K562 (cell line): ENCODE data around the gene ATXN2L. TPM values are rescaled to one million over a fixed set of nuclear protein-coding genes. Genes with fewer than 3 reads are reported as not detected.
A peak's percentile ranks its signal among the peaks of the same experiment; 100 is the strongest.

Source experiments
- COPS2 ChIP-seq: fragments of 450-650 bp; conservative IDR thresholded peaks from 2 replicates; pipeline ENCODE4 v1.6.1; 2016; ENCODE audit warnings: mild to moderate bottlenecking, moderate library complexity
- DEAF1 ChIP-seq: fragments of 450-650 bp; formaldehyde crosslinking; IDR thresholded peaks from 2 replicates; pipeline ENCODE4 v1.4.0; 2020; ENCODE audit warnings: mild to moderate bottlenecking, moderate library complexity
- ELF1 ChIP-seq: fragments of 200-800 bp; sonication (Bioruptor generic); IDR thresholded peaks from 2 replicates; pipeline ENCODE4 v1.6.1; 2016; ENCODE audit warnings: missing genetic modification characterization, missing compliant biosample characterization
- LARP7 ChIP-seq: fragments of 450-650 bp; IDR thresholded peaks from 2 replicates; pipeline ENCODE4 v1.6.1; 2016
- MAX ChIP-seq: sonication (generic); formaldehyde crosslinking; IDR thresholded peaks from 2 replicates; pipeline ENCODE4 v1.9.0; 2022; ENCODE audit warnings: mild to moderate bottlenecking, missing genetic modification reagents
- MITF ChIP-seq: IDR thresholded peaks from 2 replicates; pipeline ENCODE4 v1.6.1; 2014; ENCODE audit warnings: antibody characterized with exemption
- NFIX ChIP-seq: fragments of 250-450 bp; sonication (Bioruptor Pico); IDR thresholded peaks from 2 replicates; pipeline ENCODE4 v1.4.0; 2020; ENCODE audit warnings: low read depth, mild to moderate bottlenecking, moderate library complexity
- NR4A1 ChIP-seq, 2 experiments: fragments of 250-450 bp in 1 of 2; fragments of 450-650 bp in 1 of 2; sonication (Bioruptor Pico) in 1 of 2; IDR thresholded peaks; 2 replicates each; pipeline versions ENCODE4 v1.4.0 to v1.6.1; 2016 to 2020; ENCODE audit warnings: mild to moderate bottlenecking in 2 of 2, missing compliant biosample characterization in 1 of 2, missing genetic modification characterization in 1 of 2, moderate library complexity in 1 of 2
- PHB ChIP-seq: fragments of 250-450 bp; sonication (Bioruptor Pico); IDR thresholded peaks from 2 replicates; pipeline ENCODE4 v1.5.0; 2021
- POLR2G ChIP-seq: fragments of 200-400 bp; formaldehyde crosslinking; IDR thresholded peaks from 2 replicates; pipeline ENCODE4 v1.6.1; 2017; ENCODE audit warnings: low read depth, mild to moderate bottlenecking, antibody characterized with exemption, low read length, moderate library complexity
- REST ChIP-seq, 2 experiments: fragments of 450-650 bp; formaldehyde crosslinking in 1 of 2; IDR thresholded peaks; 2 replicates each; pipeline versions ENCODE4 v1.4.0 to v1.6.1; 2014 to 2020; ENCODE audit warnings: mild to moderate bottlenecking in 2 of 2, borderline replicate concordance in 1 of 2, low read depth in 1 of 2
- SNAPC5 ChIP-seq: fragments of 250-450 bp; sonication (Bioruptor Pico); IDR thresholded peaks from 2 replicates; pipeline ENCODE4 v1.8.0; 2021; ENCODE audit warnings: moderate library complexity, mild to moderate bottlenecking, inconsistent platforms
- SNIP1 ChIP-seq: fragments of 450-650 bp; IDR thresholded peaks from 2 replicates; pipeline ENCODE4 v1.7.1; 2017; ENCODE audit warnings: low read depth, mild to moderate bottlenecking
- ZFP1 ChIP-seq: fragments of 450-650 bp; formaldehyde crosslinking; IDR thresholded peaks from 2 replicates; pipeline ENCODE4 v1.4.0; 2020; ENCODE audit warnings: mild to moderate bottlenecking, mixed read lengths
- ZNF384 ChIP-seq: IDR thresholded peaks from 2 replicates; pipeline ENCODE4 v1.6.1; 2012; ENCODE audit warnings: low read depth, low read length, improper control_type of control experiment
- ZNF696 ChIP-seq: fragments of 250-450 bp; sonication (Bioruptor Pico); conservative IDR thresholded peaks from 2 replicates; pipeline ENCODE4 v1.4.0; 2020; ENCODE audit warnings: mild to moderate bottlenecking, moderate library complexity
- polyA plus RNA-seq, 8 experiments: library from polyadenylated mRNA; depleted of rRNA in 4 of 8; stranded (reverse) in 5 of 8; unstranded in 3 of 8; fragments of >200 nt; fragmentation: Nextera tagmentation in 2 of 8; fragmentation: Illumina TruSeq in 1 of 8; extraction: Ambion mirVana in 2 of 8; extraction: Trizol in 1 of 8; gene quantifications; 2 replicates each; pipeline versions ENCODE4 v1.2.1 to v1.2.3, GENCODE V29; 2011 to 2014; ENCODE audit warnings: inconsistent platforms in 1 of 8, missing spikeins in 1 of 8
- total RNA-seq, 7 experiments: library from RNA; depleted of rRNA in 6 of 7; stranded (reverse); fragments of >200 nt in 6 of 7; fragmentation: Illumina TruSeq in 2 of 7; extraction: Trizol in 2 of 7; gene quantifications; 2 replicates each; pipeline versions ENCODE4 v1.2.1 to v1.2.3, GENCODE V29; 2011 to 2021; ENCODE audit warnings: low replicate concordance in 1 of 7

The ATXN2L gene
- total and polyA plus RNA-seq, 9 of the 15 experiments (the other 6 are each of a cell fraction or from before 2014, with no cell fraction given) = 3.8 to 280 (median 37.2) TPM

- TF ChIP-seq REST (IDR thresholded peaks at IDR 0.05; ENCODE audit: borderline replicate concordance) (no peak), REST (CRISPR knock-in tag; IDR thresholded peaks at IDR 0.05; ENCODE audit: low read depth) (no peak), ZNF696 (CRISPR knock-in tag) (no peak), LARP7 (no peak), NR4A1 (CRISPR knock-in tag; IDR thresholded peaks at IDR 0.05) (no peak), NR4A1 (tag; IDR thresholded peaks at IDR 0.05) (no peak), MITF (peak; percentile 87), MAX (CRISPR knock-in tag) (peak; percentile 24; the same call in 1 of the 2 replicates), ZFP1 (CRISPR knock-in tag) (no peak), PHB (CRISPR knock-in tag) (no peak), SNIP1 (no peak), NFIX (CRISPR knock-in tag) (no peak), SNAPC5 (CRISPR knock-in tag) (no peak), ZNF384 (no peak), ELF1 (tag) (no peak), COPS2 (no peak), DEAF1 (CRISPR knock-in tag) (no peak), POLR2G (peak; percentile 90)
Measured at GRCh38 chr16:28823873-28824716, 1.3 kb downstream of the ATXN2L start (continued).
